GM21529 (cell line): ENCODE data around the gene CIC.
A peak's percentile ranks its signal among the peaks of the same experiment; 100 is the strongest.

ENCODE experiments used
- ATAC-seq: cut with Tn5 transposase; IDR thresholded peaks from one replicate; pipeline ENCODE4 v1.9.1; 2021; ENCODE audit not compliant: unreplicated experiment

Gene CIC

GRCh38 chr19:42242512-42243409 is 26.3 kb upstream of the CIC start, which contains the start of gene GSK3A:
Gene GSK3A, minus strand, starts transcription at chr19:42242602. Its CDS starts 137 bp downstream, at chr19:42242465.
- peak; percentile 64 for ATAC-seq

DNA sequence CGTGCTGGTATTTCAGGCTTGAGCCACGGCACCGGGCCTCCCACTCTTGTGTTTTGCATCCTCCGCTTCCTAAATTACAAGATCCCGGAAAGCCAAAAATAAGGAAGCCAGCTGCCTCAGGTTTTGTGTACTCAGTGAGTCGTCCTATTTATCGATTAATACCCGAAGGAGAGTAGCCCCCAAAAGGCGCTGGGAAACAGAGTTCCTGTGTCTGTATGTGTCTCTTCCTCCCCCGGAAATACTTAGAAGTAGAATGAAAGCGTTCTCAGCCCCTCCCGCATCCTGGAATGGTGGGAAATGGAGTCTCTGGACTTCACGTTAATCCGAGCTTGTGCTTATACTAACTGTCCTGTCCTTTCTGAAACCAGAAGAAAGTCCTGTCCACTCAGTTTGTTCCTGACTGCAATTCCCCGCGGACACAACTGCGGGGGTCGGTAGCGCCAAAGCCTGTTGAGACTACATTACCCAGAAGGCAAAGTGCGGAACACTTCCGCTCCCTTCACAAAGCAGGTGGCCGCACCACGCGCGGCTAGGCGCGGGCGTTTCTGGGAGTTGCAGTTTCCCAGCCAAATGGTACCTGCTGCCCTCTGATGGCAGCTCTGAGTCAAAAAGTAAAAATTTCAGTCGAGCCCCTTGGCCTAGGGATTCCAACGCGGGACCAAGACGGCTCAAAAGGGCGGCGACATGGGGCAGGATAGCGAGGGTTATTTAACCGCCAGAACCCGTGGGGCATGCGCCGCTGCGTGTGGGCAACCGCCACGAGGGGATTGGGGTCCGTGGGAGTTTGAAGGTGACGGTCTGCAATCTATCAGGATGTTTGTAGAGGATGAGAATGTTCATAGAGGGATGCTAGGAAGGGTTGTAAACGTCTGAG is 24.5 kb upstream of the CIC start:
- no peak for ATAC-seq

DNA sequence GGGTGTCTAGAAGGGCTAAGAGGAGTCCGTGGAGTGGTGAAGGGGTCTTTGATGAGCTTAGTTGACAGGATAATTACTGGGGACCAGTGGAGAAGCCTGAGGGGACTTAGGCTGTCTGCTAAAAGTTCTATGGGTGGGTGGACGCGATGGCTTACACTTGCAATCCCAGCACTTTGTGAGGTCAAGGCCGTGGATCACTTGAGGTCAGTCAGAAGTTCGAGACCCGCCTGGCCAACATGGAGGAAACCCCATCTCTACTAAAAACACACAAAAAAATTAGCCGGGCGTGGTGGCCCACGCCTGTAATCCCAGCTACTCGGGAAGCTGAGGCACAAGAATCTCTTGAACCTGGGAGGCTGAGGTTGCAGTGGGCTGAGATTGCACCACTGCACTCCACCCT is 23.8 kb upstream of the CIC start:
- no peak for ATAC-seq

- ATAC-seq: no peak
Measured at GRCh38 chr19:42246143-42246921, 22.7 kb upstream of the CIC start.

- no peak for ATAC-seq
Measured at GRCh38 chr19:42246922-42247639, 22.0 kb upstream of the CIC start.

- ATAC-seq: no peak
Measured at GRCh38 chr19:42247640-42248199, 21.3 kb upstream of the CIC start.

DNA sequence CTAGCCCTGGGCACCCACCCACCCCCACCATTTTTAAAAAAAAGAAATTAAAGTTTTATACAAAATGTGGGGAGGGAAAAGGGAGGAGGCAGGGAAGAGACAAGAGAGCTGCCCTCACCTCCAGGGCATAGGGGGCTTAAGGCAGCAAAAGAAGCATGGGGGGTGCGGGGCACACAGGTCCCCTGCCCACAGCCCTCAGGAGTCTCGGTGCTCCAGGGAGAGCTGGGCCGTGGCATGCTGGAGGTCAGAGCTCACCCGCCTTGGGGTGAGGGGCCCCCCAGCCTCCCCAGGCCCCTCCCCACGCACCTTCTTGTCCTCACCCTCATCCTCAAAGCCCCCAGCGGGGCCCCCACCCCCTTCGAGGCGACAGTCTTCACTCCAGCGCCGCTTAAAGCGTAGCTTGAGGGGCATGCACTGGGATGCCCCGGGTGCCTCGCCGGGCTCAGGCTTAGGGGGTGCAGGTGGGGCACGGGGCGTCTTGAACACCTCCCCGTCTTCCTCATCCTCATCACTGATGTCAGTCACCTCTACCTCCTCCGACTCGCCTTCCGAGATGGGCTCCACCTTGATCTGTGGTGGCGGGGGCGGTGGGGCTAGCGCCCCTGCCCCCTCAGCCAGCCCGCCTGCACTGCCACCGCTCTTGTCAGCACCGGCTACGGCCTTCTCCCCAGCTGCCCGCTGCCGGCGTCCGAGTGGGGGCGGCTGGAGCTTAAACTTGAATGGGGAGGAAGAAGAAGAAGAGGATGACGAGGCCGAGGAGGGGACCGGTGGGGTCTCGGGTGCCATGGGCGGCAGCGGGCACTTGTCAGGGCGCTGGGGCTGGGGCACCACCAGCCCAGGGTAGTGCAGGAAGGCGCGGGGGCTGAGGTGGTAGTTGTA is 20.5 kb upstream of the CIC start:
- ATAC-seq: no peak

- ATAC-seq: no peak
Measured at GRCh38 chr19:42249149-42249750, 19.8 kb upstream of the CIC start.

DNA sequence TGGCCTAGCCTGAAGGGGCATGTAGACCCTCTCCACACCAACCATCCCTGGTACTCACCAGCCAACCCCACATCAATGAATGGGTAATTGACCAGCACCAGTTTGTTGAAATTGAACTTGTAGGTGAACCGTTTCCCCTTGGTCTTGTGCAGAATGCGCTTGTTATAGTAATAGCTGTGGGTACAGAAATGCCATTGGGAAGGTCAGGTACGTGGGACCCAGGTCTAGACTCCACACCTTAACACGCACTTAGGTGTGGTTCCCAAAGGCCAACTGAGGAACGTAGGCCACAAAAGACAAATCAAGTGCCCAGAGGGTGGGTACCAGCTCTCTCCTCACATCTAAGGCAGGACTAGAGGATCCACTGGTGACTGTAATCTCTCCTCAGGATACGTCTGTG is 19.3 kb upstream of the CIC start:
- no peak for ATAC-seq

DNA sequence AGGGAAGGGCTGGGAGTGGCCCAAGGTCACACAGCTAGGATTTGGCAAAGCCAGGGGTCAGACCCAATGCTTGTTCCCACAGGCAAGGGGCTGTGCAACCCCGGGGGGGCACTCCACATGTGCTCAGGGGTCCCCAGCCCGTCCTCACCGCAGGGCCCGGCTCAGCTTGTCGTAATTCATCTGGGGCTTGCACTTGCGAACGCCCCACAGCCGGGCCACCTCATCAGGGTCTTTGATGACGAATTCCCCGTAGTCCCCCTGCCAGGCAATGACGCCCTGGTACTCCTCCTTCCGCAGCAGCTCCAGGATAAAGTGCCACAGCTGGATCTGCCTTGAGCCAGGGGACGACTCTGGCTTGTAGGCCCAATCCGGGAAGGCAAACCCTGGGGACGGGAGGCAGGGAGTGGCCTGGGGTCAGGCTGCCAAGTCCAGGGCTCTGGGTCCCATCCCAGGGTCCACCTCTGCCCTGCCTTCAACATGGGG is 18.8 kb upstream of the CIC start:
- ATAC-seq: no peak

GRCh38 chr19:42250666-42251531 is 18.2 kb upstream of the CIC start:
- no peak for ATAC-seq

DNA sequence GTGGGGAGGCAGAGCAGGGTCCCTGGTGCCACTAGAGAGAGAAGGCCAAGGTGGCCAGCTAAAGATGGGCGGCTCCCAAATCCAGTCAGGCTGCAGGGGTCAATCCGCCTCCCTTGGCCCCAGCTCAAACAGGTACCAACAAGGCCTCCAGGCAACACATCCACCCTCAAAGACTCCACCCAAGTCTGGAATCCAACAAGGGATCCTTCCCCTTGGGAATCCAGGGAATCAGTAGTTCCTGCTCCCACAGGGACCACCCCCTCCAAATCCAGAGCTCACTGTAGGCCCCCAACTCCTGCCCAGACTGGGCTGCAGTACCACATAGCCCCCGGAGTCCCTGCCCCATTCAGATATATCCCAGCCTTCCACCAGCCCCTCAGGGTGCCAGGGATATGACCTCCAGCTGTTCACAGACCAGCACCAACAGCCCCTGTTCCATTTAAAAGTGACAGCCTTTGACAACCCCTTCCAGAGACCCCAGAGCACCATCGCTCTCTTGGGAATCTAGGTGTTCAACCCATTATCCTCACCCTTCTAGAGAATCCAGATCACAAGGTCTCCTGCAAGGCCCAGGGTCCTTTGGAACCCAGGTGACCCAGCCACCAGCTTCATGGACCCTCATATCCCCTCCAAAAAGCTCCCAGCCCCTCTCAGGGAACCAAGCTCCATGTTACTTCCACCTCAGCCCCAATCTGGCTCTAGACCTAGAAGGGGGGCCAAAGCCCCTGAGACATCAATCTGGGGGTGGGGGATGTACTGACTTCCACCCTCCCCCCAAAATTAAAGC is 17.3 kb upstream of the CIC start:
- ATAC-seq: no peak

- ATAC-seq: no peak
Measured at GRCh38 chr19:42252365-42253244, 16.4 kb upstream of the CIC start.

- ATAC-seq: no peak
Measured at GRCh38 chr19:42253245-42254088, 15.6 kb upstream of the CIC start.
